Glutamatergic neuron (in vitro differentiated cells): ENCODE results near the gene IL1RAPL2. TPM values are rescaled to one million over a fixed set of nuclear protein-coding genes. Genes with fewer than 3 reads are reported as not detected.

Experiments
- DNase-seq: peaks from one replicate; pipeline ENCODE4 v3.0.0; 2022
- H3K27ac Mint-ChIP-seq: one replicate; pipeline ENCODE4 v1.8.0; 2020; ENCODE audit warnings: mild to moderate bottlenecking, mixed read lengths, inconsistent platforms; ENCODE audit not compliant: unreplicated experiment
- H3K27me3 Mint-ChIP-seq: one replicate; pipeline ENCODE4 v1.8.0; 2020; ENCODE audit warnings: mild to moderate bottlenecking, moderate library complexity, mixed read lengths, inconsistent platforms; ENCODE audit not compliant: unreplicated experiment
- H3K36me3 Mint-ChIP-seq: one replicate; pipeline ENCODE4 v1.8.0; 2020; ENCODE audit warnings: mild to moderate bottlenecking, mixed read lengths, inconsistent platforms; ENCODE audit not compliant: unreplicated experiment
- H3K4me1 Mint-ChIP-seq: one replicate; pipeline ENCODE4 v1.8.0; 2020; ENCODE audit warnings: mild to moderate bottlenecking, low read depth, mixed read lengths, inconsistent platforms; ENCODE audit not compliant: unreplicated experiment
- H3K4me3 Mint-ChIP-seq: one replicate; pipeline ENCODE4 v1.8.0; 2020; ENCODE audit warnings: mild to moderate bottlenecking, mixed read lengths, inconsistent platforms; ENCODE audit not compliant: unreplicated experiment
- H3K9me3 Mint-ChIP-seq: one replicate; pipeline ENCODE4 v1.8.0; 2020; ENCODE audit warnings: mild to moderate bottlenecking, moderate library complexity, mixed read lengths, inconsistent platforms; ENCODE audit not compliant: unreplicated experiment
- total RNA-seq: library from RNA; stranded (reverse); fragmentation: NEBNext Ultra II Directional; extraction: Animal tissue kit (Norgen Biotek cat#: 25700); gene quantifications from one replicate; pipeline ENCODE4 v1.2.1, GENCODE V29; 2021; ENCODE audit not compliant: unreplicated experiment
- TF ChIP-seq, protein P1 (sequence below): fragments of 200-600 bp; sonication (generic); IDR thresholded peaks from one replicate; pipeline ENCODE4 v1.5.0; 2021; ENCODE audit not compliant: partially characterized antibody, unreplicated experiment

Gene IL1RAPL2
- total RNA-seq, 1 donor from 2014 or later, result 0.76 TPM

DNA sequence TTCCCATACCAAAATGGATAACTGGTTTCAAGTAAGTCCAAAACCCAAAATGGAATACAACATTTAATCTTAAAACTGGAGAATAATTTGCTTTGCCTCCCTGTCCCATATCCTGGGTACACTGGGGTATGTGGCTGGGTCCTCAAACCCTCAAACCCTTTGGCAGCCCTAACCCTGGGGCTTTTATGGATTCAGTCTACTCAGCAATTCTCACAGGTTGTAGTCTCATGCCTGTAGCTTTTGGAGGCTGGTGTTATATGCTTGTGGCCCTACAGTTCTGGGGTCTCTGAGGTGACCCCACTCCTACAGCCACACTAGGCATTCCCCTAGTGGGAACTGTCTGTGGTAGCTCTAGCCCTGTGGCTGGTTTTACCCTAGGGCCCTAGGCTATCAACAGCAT, 1145.8 kb downstream of the IL1RAPL2 start:
- TF ChIP-seq, protein P1, sequence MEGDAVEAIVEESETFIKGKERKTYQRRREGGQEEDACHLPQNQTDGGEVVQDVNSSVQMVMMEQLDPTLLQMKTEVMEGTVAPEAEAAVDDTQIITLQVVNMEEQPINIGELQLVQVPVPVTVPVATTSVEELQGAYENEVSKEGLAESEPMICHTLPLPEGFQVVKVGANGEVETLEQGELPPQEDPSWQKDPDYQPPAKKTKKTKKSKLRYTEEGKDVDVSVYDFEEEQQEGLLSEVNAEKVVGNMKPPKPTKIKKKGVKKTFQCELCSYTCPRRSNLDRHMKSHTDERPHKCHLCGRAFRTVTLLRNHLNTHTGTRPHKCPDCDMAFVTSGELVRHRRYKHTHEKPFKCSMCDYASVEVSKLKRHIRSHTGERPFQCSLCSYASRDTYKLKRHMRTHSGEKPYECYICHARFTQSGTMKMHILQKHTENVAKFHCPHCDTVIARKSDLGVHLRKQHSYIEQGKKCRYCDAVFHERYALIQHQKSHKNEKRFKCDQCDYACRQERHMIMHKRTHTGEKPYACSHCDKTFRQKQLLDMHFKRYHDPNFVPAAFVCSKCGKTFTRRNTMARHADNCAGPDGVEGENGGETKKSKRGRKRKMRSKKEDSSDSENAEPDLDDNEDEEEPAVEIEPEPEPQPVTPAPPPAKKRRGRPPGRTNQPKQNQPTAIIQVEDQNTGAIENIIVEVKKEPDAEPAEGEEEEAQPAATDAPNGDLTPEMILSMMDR, result no peak
- Mint-ChIP-seq H3K4me3 (no peak overlapping the region), H3K27me3 (no peaks in the 10 kb centered on the region), H3K4me1 (no peaks in the 10 kb centered on the region), H3K27ac (no peak overlapping the region), H3K9me3 (no peaks in the 10 kb centered on the region), H3K36me3 (no peaks in the 10 kb centered on the region)
- no peak for DNase-seq

- Mint-ChIP-seq H3K36me3 (no peaks in the 10 kb centered on the region), H3K4me3 (no peak overlapping the region), H3K4me1 (no peaks in the 10 kb centered on the region), H3K9me3 (no peaks in the 10 kb centered on the region), H3K27me3 (no peaks in the 10 kb centered on the region), H3K27ac (no peak overlapping the region)
- DNase-seq, result no peak
- TF ChIP-seq, protein P1, result no peak
Observed at GRCh38 chrX:105715746-105716145, 1149.7 kb downstream of the IL1RAPL2 start.

DNA sequence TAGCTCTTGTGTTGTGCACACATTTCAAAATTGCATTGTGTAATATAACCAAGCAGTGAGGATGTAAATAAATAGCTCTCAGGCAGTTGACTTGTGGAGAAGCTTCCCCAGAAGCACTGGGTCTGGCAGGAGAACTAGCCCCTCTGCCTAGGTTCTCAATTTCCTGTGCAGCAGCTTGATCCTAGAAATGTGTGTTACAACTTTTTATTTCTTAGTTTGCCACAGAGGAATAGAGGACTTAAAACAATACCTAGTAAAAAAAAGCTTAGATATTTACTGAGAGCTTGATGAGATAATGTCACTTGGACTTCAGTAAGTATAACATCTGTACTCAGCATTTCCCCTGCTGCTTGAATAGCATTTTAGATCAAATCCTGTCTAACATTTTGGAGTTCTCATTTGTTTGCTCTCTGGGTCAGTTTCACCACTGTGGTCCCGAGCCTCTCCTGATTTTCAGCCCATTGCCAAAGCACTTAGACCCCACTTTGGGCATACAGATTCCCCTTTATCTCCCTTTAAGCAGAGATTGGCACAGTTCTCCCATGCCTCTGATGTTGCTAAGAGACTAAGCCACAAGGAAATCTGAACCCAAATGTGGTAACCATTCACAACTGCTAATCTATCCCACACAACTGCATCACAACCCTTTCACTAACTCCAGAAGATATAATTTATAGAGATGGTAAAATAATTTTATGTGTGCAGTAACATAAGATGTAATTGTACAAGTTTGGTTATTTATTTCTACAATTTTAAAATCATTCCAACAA, 1158.2 kb downstream of the IL1RAPL2 start:
- no peaks in the 10 kb centered on the region for H3K27me3 Mint-ChIP-seq
- DNase-seq, result no peak
- no peaks in the 10 kb centered on the region for H3K9me3 Mint-ChIP-seq
- H3K4me3 Mint-ChIP-seq, result no peak overlapping the region
- no peak overlapping the region for H3K27ac Mint-ChIP-seq
- no peaks in the 10 kb centered on the region for H3K36me3 Mint-ChIP-seq
- TF ChIP-seq, protein P1, result no peak
- H3K4me1 Mint-ChIP-seq, result no peaks in the 10 kb centered on the region

DNA sequence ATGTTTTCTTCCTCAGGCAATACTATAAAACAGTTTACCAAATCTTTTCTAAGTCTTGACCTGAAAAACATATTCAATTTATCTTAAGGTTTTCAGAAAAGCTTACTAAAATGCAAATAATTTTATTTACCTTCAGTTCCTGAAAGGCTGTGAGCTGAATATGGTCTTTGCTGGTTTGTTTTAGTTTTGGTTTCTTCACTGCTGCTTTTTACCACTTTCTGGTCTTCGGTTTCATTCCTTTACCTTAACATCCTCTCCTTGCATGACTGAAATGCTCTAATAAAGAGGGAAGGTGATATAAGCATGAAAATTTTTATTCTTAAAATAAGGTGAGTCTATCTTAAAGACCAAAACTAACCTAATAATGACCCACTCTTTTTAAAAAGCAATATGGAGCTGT, 1159.2 kb downstream of the IL1RAPL2 start:
- Mint-ChIP-seq H3K36me3 (no peaks in the 10 kb centered on the region), H3K27me3 (no peaks in the 10 kb centered on the region), H3K4me1 (no peaks in the 10 kb centered on the region), H3K9me3 (no peaks in the 10 kb centered on the region), H3K27ac (no peak overlapping the region), H3K4me3 (no peak overlapping the region)
- TF ChIP-seq, protein P1, result no peak
- no peak for DNase-seq

- TF ChIP-seq, protein P1, result no peak
- no peaks in the 10 kb centered on the region for H3K27me3 Mint-ChIP-seq
- DNase-seq, result no peak
- H3K4me3 Mint-ChIP-seq, result no peak overlapping the region
- H3K9me3 Mint-ChIP-seq, result no peaks in the 10 kb centered on the region
- H3K27ac Mint-ChIP-seq, result no peak overlapping the region
- H3K36me3 Mint-ChIP-seq, result no peaks in the 10 kb centered on the region
- H3K4me1 Mint-ChIP-seq, result no peaks in the 10 kb centered on the region
Observed at GRCh38 chrX:105738162-105738561, 1172.2 kb downstream of the IL1RAPL2 start.
